Astrocyte (in vitro differentiated cells and primary cell): Measurements from ENCODE around the gene MACC1.

Source experiments
- CTCF ChIP-seq: IDR thresholded peaks from 2 replicates; pipeline ENCODE4 v1.5.1; 2011; ENCODE audit warnings: low read depth, mild to moderate bottlenecking, inconsistent platforms, low read length, moderate library complexity; ENCODE audit not compliant: insufficient read depth
- EZH2 ChIP-seq: IDR thresholded peaks from 2 replicates; pipeline ENCODE4 v1.6.1; 2012; ENCODE audit warnings: mild to moderate bottlenecking, low read length, inconsistent platforms; ENCODE audit not compliant: insufficient read depth

- TF ChIP-seq CTCF (no peak), EZH2 (no peak)
Observed at GRCh38 chr7:20107582-20107981, 109.6 kb downstream of the MACC1 start.
